ENCODE data around the gene PRC1.
A peak's percentile ranks its signal among the peaks of the same experiment; 100 is the strongest.

PRC1 gene

DNA sequence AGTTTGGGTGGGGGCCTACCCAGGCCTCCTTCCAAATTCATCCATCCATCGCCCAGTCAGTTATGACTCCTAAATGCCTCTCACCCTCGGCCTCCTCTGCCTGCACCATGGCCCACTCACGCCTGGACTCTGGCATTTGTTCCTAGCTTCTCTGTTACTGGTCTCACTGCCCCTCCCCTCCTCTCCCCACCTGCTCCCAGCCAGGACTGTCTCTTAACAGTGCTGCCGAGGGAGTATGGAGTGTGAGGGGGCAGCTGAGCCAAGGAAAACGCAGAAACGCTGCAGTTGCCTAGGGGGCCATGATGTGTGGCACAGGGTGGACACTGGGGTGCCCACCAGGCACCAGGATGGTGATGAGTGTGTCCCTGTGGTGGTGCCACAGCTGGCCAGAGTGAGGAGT lies 36.5 kb downstream of the PRC1 start:
- in situ Hi-C loops (cut with HindIII; ENCODE audit: low sequenced_read_pairs), result no loop called here
- peak overlapping the region; percentile 48 for H3K4me3 ChIP-seq (ENCODE audit: low read depth, low read length)
- TF ChIP-seq, protein P1, sequence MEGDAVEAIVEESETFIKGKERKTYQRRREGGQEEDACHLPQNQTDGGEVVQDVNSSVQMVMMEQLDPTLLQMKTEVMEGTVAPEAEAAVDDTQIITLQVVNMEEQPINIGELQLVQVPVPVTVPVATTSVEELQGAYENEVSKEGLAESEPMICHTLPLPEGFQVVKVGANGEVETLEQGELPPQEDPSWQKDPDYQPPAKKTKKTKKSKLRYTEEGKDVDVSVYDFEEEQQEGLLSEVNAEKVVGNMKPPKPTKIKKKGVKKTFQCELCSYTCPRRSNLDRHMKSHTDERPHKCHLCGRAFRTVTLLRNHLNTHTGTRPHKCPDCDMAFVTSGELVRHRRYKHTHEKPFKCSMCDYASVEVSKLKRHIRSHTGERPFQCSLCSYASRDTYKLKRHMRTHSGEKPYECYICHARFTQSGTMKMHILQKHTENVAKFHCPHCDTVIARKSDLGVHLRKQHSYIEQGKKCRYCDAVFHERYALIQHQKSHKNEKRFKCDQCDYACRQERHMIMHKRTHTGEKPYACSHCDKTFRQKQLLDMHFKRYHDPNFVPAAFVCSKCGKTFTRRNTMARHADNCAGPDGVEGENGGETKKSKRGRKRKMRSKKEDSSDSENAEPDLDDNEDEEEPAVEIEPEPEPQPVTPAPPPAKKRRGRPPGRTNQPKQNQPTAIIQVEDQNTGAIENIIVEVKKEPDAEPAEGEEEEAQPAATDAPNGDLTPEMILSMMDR (IDR thresholded peaks at IDR 0.05; ENCODE audit: low read depth, low read length, missing control alignments), result no peak

GRCh38 chr15:90957031-90957790 lies 37.1 kb downstream of the PRC1 start:
- peak overlapping the region; percentile 48 for H3K4me3 ChIP-seq (ENCODE audit: low read depth, low read length)
- TF ChIP-seq, protein P1 (IDR thresholded peaks at IDR 0.05; ENCODE audit: low read depth, low read length, missing control alignments), result no peak
- no peak for DNase-seq (ENCODE audit: low read depth)
- in situ Hi-C loops (cut with HindIII; ENCODE audit: low sequenced_read_pairs), result no loop called here

More for the DNA sequence above, 36.5 kb downstream of the PRC1 start:
- no peak for DNase-seq (ENCODE audit: low read depth)

- peak overlapping the region; percentile 48 for H3K4me3 ChIP-seq (ENCODE audit: low read depth, low read length)
- TF ChIP-seq, protein P1 (IDR thresholded peaks at IDR 0.05; ENCODE audit: low read depth, low read length, missing control alignments), result peak; percentile 96
- DNase-seq (ENCODE audit: low read depth), result no peak
- in situ Hi-C loops (cut with HindIII; ENCODE audit: low sequenced_read_pairs), result no loop called here
Observed at GRCh38 chr15:90956274-90957030, 37.9 kb downstream of the PRC1 start.

GRCh38 chr15:90955624-90956273 lies 38.6 kb downstream of the PRC1 start:
- peak overlapping the region; percentile 93 for H3K4me3 ChIP-seq (ENCODE audit: low read depth, low read length)
- in situ Hi-C loops (cut with HindIII; ENCODE audit: low sequenced_read_pairs), result no loop called here
- TF ChIP-seq, protein P1 (IDR thresholded peaks at IDR 0.05; ENCODE audit: low read depth, low read length, missing control alignments), result no peak
- DNase-seq (ENCODE audit: low read depth), result no peak

DNA sequence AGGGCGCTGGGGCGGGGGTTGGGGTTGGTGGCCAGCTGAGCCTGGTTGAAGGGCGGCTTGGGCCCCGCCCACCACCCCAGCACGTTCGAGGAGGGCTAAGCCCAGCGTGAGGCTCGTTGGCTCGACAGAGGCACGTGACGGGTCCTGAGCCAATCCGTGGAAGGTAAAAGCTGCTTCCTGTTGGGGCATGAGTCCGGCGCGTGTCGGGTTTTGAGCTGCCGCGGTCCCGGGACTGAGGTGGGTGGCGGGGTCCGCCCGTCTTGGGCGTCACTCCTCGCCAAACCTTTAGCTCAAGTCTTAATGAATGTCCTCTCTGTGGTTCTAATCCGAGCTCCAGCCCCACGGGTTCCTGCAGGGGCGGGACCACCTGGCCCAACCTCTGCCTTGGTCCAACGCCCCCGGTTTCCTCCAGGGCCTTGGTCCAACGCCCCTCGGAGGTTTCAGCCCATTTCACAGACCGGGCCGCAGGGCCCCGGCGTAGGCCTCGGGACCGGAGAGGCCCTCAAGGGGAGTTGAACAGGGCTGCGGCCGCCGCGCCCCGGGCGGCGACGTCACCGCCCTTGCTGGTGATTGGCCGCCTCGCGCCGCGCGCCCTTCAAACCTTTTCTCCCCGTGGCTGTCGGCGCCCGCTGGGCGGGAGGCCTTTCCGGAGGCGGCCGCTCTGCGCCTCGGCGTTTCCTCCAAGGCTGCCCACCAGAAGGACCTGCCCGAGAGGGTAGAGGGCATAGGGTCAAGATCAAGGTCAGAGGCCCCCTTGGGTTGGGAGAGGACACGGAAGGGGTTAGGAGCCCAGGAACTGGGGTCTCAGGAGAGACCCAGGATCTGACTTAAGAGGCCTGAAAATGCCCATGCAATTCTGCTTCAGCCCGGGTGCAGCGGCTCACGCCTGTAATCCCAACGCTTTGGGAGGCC lies 39.4 kb downstream of the PRC1 start, which contains the start of gene RCCD1:
TSS of gene RCCD1 (plus strand) at position 173 of the 912 bp plus-strand sequence. CDS start 1,851 bp downstream, outside the sequence.
- TF ChIP-seq, protein P1 (IDR thresholded peaks at IDR 0.05; ENCODE audit: low read depth, low read length, missing control alignments), result no peak
- in situ Hi-C loops (cut with HindIII; ENCODE audit: low sequenced_read_pairs), result no loop called here
- DNase-seq (ENCODE audit: low read depth), result peak; percentile 78
- peak within 1 kb of the TSS; percentile 93 for H3K4me3 ChIP-seq (ENCODE audit: low read depth, low read length)

All from astrocyte of the cerebellum (primary cell).